IPS-18c (cell line): Measurements from ENCODE around the gene TFDP3.

Experiments used
- H3K4me3 ChIP-seq: 2 replicates; pipeline ENCODE4 v1.7.0; 2013; ENCODE audit warnings: low read depth, mild to moderate bottlenecking, low read length, moderate library complexity; ENCODE audit not compliant: insufficient read depth
- H3K9me3 ChIP-seq: one replicate; pipeline ENCODE4 v1.6.1; 2013; ENCODE audit warnings: mild to moderate bottlenecking, low read length, moderate library complexity; ENCODE audit not compliant: control insufficient read depth, insufficient read depth

Gene TFDP3, protein sequence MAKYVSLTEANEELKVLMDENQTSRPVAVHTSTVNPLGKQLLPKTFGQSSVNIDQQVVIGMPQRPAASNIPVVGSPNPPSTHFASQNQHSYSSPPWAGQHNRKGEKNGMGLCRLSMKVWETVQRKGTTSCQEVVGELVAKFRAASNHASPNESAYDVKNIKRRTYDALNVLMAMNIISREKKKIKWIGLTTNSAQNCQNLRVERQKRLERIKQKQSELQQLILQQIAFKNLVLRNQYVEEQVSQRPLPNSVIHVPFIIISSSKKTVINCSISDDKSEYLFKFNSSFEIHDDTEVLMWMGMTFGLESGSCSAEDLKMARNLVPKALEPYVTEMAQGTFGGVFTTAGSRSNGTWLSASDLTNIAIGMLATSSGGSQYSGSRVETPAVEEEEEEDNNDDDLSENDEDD

DNA sequence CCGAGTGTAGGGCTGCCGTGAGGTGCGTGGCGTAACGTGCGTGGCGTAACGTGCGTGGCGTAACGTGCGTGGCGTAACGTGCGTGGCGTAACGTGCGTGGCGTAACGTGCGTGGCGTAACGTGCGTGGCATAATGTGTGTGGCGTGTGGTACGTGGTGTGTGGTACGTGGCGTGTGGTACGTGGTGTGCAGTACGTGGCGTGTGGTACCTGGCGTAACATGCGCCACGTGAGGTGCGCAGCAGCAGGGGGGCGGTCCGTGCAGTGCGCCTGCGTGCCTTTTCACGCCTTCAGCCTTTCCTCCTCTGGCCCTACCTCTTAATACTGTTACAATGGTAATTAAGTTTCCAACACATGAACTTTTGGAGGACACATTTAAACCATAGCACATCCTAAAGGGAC lies at the start of gene TFDP3:
Gene TFDP3, minus strand, starts transcription at position 26 of the 400 bp plus-strand sequence. CDS start 95 bp downstream, outside the sequence.
- Histone ChIP-seq H3K4me3 (no peak within 1 kb of the TSS), H3K9me3 (peaks cover 7% of the 10 kb centered on the region)

DNA sequence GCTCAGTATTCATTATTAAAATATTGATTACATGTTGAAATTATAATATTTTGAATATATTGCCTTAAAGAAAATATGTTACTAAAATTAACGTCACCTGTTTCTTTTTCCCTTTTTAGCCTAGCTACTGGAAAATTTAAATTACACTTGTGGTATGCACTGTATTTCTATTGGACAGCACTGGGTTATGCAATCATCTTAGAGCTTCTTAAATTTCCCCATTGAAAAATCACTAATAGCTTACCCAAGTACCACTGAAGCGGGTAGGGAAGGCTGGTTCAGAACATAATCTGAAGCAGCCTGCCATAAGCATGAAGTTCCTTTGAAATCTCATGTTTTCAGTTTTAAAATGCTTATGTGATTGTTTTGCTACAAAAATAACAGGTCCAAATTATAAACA lies 49.5 kb upstream of the TFDP3 start:
- Histone ChIP-seq H3K9me3 (peaks cover 6% of the 10 kb centered on the region), H3K4me3 (no peak overlapping the region)

DNA sequence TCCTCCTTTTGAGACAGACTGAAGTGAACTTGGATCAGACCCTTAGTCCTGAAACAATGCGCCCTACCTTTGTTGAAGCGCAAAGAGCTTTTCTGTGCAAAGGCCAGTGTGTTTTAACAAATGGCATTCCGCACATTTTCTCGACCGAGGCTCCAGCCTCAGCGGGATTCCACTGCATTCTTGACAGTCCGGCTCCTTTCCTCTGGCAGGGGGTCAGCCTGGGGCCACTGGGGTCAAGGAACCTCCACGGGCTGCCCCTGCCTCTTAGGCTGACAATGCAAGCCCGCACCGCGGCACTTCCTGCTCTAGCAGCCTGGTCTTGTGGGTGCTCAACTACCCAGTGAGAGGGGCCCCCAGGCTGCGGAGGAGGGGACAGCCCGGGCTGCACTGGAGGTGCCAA lies 47.2 kb upstream of the TFDP3 start:
- Histone ChIP-seq H3K9me3 (peaks cover 8% of the 10 kb centered on the region), H3K4me3 (no peak overlapping the region)

DNA sequence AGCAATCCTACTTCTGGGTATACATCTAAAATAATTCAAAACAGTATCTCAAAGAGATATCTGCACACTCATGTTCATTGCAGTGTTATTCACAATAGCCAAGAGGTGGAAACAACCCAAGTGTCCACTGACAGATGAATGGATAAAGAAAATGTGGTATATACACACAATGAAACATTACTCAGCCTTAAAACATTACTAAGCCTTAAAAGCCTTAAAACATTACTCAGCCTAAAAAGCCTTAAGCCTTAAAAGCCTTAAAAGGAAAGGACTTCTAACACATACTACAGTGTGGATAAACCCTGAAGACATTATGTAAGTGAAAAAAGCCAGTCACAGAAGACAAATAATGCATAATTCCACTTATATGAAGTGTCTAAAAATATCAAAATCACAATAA lies 40.3 kb upstream of the TFDP3 start:
- peaks cover 4% of the 10 kb centered on the region for H3K9me3 ChIP-seq
- H3K4me3 ChIP-seq: no peak overlapping the region

DNA sequence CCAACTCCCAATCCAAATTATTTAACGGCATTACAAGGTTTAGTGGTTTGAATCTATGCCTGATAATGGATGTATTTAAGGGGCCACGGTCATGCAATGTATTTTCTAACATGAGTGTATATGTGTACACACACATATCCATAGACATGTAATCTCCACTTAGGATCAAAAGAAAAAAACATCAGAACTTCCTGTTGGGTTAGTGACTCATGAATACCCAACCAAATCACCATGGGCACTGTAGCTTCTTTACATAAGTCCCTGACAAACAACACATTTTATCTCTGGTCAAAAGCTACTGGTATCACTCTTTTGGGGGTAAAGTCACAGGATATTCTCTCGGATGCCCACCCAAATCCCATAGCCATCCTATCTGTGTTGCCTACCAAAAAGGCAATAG lies 36.5 kb upstream of the TFDP3 start:
- H3K9me3 ChIP-seq: peaks cover 2% of the 10 kb centered on the region
- no peak overlapping the region for H3K4me3 ChIP-seq

DNA sequence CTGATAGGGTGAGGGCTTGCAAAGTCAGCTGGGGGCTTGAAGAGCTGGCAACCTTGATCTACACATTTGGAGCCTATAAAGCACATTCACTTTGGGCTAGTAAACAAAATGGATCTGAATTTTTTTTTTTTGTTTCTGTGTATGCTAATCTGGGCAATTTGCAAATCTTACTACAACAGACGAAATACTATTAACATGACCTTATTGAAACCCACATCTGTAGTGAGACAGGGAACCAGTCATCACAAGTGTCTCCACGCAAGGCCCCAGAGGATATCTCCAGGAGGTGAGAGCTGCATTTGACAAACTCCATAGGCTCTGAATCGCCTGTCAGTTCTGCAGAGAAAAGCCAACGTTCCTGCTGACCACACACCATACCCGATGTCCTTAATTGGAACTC lies 33.0 kb upstream of the TFDP3 start:
- H3K9me3 ChIP-seq: peaks cover 6% of the 10 kb centered on the region
- H3K4me3 ChIP-seq: no peak overlapping the region

DNA sequence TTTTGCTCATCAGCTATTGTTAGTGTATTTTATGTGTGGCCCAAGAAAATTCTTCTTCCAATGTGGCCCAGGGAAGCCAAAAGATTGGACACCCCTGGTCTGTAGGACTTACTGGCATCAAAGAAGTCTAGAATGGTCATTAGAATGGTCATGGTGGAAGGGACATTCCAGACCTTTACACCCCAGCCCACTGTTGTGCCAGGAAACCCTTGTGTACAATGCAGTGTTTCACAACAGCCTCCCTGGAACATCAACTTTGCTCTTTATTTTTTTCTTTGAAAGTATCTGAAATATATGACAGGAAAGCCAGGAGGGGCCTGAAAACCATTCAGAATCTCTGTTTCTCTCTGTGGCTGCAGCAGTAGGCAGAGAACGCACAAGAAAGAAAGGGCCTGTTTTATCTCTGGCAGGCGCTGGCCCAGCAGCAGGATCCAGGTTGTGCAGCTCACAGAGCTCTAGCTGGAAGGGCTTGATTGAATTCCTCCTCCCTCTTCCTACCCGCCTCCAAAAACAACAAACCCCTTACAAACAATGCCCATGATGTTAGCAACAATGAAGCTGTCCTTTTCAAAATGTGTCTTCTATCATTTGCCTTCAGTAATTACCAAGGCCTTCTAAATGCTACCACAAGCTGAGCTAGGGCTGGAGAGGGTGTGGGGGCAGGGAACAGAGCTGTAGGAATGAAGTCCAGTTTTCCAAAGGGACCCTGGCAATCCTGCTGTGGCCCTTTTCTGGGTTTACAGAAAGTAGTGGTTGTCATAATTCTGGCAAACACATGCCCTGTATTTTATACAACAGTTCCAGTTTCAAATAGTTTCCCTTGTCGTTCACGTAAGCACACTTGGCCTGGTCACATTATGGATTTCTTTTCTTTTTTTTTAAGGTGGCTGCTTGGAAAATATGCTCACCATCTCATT lies 32.3 kb upstream of the TFDP3 start:
- H3K4me3 ChIP-seq: no peak overlapping the region
- H3K9me3 ChIP-seq: peaks cover 13% of the 10 kb centered on the region

DNA sequence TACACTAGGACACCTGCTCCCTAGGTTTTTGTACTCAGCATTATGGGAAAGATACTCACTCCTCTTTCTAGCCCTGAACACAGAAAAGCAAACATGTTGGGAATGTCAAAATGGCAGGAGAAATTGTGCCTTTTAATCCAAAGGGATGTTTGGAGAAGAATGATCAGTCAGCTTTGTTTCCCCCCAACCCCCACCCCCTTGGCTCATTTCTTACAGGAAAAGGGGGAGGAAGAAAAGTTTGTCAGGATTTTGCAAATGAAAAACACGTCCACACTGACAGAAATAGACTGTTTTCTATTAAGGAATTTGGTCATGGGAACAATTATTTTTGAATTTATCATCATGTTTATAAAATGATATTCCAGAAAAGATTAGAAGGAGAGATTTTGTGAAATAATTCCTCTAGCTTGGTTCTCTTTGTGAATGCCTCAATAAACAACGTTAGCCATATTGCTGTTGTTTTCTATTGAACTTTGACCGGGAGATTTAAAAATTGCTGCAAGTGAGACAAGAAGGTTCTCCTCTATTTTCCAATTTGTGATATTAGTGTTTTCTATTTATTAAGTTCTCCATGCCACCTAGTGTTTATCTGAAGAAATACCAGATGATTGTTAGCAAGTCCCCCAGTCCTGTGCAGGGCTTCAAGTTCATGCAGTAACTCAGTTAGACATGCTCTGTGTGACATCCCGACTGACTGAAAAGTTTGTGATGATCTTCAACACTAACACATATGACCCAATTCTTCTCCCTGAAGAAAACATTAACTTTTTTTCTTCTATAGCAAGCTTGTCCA lies 31.3 kb upstream of the TFDP3 start:
- Histone ChIP-seq H3K4me3 (no peak overlapping the region), H3K9me3 (peaks cover 15% of the 10 kb centered on the region)

DNA sequence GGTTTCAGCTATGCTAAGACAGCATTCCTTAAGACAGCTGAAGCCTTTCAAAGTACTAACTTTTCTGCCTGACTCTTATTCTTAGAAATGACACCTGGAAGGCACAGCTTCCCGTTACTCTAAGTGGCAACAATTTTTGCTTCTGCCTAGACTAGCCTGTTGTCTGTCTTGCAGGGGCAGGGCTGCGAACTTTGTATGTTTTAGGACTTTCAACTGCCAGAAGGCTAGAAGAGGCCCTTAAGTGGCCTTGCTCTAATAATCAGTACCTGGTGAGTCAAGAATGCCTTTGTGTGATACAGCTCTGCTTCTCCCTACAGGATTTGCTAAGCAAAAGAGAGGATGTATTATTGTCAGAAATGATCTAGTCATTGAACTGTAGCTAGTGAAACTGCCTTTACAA lies 30.0 kb upstream of the TFDP3 start:
- peaks cover 15% of the 10 kb centered on the region for H3K9me3 ChIP-seq
- no peak overlapping the region for H3K4me3 ChIP-seq

DNA sequence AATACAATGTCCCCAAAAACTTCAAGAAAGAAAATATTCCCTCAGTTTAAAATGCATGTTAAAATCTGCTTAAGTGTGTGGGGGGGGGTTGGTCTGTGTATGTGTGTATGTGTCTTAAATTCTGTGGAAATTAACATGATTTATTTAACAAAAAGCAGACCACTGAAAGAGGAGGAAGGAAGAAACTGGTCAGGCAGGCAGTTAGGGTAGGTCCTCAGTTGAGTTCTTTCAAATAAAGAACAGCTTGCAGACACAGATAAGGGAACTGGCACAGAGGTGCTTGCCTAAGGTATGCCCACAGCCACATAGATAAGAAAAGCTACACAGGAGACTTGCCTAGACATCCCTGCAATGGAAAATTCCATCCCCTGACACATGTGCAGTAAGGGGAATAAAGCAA lies 28.8 kb upstream of the TFDP3 start:
- H3K9me3 ChIP-seq: peaks cover 15% of the 10 kb centered on the region
- no peak overlapping the region; the same call in 1 of the 2 replicates for H3K4me3 ChIP-seq

DNA sequence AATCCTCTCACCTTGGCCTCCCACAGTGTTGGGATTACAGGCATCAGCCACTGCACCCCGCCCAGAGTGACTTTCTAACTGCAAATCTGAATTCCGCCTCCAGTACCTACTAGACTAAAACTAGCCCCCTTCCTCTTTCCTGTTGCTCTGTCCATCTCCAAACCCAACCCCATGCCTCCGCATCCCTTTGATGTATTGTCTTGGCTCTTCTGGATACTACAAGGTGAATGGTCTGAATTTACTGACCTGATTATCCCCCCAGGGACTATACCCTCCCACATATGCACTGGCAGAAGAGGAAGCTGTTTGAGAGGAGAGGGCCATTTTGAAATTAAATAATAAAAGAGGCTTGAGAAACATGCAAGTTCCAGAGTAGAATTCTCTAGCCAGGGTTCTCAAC lies 17.7 kb upstream of the TFDP3 start:
- H3K9me3 ChIP-seq: no peaks in the 10 kb centered on the region
- no peak overlapping the region for H3K4me3 ChIP-seq

DNA sequence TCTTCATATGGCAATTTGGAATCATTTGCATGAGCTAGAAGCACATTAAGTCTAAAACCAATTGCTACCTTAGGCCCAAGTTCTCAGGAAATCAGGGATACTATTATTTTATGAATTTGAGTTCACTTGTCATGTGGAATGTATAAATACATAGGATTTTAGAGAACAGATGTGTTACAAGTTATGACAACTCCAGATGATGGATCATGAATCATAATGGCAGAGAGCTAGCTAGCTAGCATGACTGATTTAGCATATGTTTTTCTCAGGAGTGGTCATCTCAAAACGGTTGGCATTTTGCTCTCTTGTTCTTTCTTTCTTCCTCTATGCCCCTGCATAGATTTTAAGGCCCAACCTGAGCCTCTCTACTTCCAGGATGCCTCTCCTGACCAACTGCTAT lies 14.2 kb upstream of the TFDP3 start:
- H3K9me3 ChIP-seq: no peaks in the 10 kb centered on the region
- H3K4me3 ChIP-seq: no peak overlapping the region

DNA sequence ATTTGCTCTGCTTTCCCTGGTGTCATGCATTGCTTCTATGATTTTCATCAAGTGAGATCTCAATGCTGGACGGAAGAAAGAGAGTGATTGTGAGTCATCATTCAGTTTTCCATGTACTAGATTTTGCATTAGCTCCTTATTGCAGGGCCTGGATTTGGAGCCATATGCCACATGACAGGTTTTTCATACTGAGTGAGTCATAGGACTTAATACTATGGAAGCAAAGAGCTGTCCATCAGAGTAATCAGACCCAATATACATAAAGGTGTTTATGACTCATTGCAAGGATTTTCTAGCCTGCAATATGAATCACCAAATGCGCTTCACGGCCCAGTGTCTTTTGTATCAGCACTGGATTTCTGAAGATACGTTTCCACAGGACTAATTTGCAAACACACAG lies 11.2 kb upstream of the TFDP3 start:
- Histone ChIP-seq H3K4me3 (no peak overlapping the region), H3K9me3 (peaks cover 2% of the 10 kb centered on the region)

DNA sequence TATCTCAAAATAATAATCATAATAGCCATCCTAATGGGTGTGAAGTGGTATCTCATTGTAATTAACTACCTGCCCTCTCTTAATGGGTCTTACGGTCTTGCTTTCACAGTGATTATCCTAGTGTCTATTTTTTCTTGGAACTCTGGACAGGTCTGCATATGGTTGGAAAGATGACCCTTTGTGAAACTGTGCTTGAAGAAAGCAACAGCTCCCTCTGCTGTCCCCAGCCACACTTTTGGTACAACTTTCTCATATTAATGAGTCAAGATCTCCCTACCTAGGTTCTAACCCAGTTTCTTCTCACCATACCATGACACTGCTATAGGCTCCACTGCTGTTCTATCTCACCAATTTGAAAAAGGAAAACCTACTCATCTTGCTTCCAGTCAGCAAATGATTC lies 2.4 kb downstream of the TFDP3 start:
- no peak overlapping the region for H3K4me3 ChIP-seq
- peaks cover 7% of the 10 kb centered on the region for H3K9me3 ChIP-seq

DNA sequence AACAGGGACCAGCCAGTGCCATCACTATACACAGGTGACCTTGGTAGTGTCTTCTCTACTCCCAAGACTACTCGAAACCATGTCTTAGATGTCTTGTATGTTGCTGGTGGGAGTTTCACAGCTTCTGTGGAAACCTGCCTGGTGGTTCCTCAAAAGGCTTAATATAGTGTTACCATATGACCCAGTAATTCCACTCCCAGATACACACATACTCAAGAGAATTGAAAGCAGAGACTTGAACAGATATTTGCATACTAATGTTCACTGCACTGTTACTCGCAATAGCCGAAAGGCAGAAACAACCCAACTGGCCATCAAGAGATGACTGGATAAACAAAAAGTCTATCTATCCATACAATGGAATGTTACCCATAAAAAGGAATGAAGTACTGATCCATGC lies 3.1 kb downstream of the TFDP3 start:
- Histone ChIP-seq H3K4me3 (no peak overlapping the region), H3K9me3 (peaks cover 7% of the 10 kb centered on the region)

DNA sequence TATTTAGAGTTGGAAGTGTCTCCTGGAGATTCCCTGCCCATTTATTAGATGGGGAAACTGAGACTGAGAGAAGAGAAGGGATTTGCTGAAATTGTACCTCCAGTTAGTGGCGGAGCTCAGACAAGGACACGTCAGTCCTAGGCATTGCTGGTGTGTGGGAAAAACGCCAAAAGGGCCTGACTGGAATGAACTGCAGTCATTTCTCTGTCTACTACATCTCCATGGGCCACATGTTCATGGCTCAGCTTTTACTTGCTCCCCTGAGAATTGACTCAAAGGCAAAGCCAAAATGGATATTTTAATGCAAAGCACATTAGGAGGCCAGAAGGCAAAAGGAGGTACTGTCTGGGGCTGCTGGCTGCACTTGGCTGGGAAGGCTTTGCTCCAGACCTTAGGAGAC lies 3.9 kb downstream of the TFDP3 start:
- Histone ChIP-seq H3K9me3 (peaks cover 5% of the 10 kb centered on the region), H3K4me3 (no peak overlapping the region)

DNA sequence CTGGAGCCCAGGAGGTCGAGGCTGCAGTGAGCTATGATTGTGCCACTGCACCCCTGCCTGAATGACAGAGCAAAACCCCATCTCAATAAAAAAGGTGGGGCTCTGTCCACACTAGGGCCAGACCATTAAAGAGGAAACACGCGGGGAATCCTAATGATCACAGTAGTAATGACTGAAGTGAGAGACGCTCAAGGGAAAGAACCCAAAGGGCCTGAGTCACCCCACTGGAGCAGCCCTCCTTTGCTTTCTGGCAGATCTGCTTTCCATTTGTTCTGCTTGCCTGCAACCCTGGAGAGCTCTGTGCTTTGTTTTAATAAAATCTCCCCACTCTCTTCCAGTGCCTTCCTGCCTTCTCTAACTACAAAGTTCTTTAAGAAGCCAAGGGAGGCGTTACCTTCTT lies 5.0 kb downstream of the TFDP3 start:
- Histone ChIP-seq H3K4me3 (no peak overlapping the region), H3K9me3 (peaks cover under 1% of the 10 kb centered on the region)
